HL-60 (cell line): ENCODE results near the gene HMX2.

Source experiments
- CTCF ChIP-seq: IDR thresholded peaks from one replicate; pipeline ENCODE4 v1.5.1; 2011; ENCODE audit warnings: low read length, control low read depth, inconsistent platforms; ENCODE audit not compliant: insufficient read depth
- GABPA ChIP-seq: IDR thresholded peaks from 2 replicates; pipeline ENCODE4 v1.6.1; 2012; ENCODE audit warnings: low read depth
- POLR2AphosphoS5 ChIP-seq: IDR thresholded peaks from 2 replicates; pipeline ENCODE4 v1.6.1; 2012; ENCODE audit warnings: low read depth
- REST ChIP-seq: IDR thresholded peaks from 2 replicates; pipeline ENCODE4 v1.6.1; 2012; ENCODE audit warnings: low read depth; ENCODE audit not compliant: insufficient replicate concordance

GRCh38 chr10:123147635-123148413 is at the start of gene HMX2:
- TF ChIP-seq CTCF (no peak), GABPA (no peak), POLR2AphosphoS5 (no peak), REST (no peak)
